CD4-positive, alpha-beta memory T cell (primary cell): Measurements from ENCODE around the gene TNFSF13. TPM values are rescaled to one million over a fixed set of nuclear protein-coding genes. Genes with fewer than 3 reads are reported as not detected.

Experiments
- CTCF ChIA-PET: fragments of 350-600 bp; sonication (Branson Sonifier 250); formaldehyde crosslinking; loops from one replicate; lab custom pipeline; 2021; ENCODE audit warnings: inconsistent platforms; ENCODE audit not compliant: partially characterized antibody; lab: Charles Lee
- POLR2A ChIA-PET: fragments of 350-600 bp; sonication (Branson Sonifier 250); formaldehyde crosslinking; loops from one replicate; lab custom pipeline; 2021; ENCODE audit not compliant: partially characterized antibody; lab: Charles Lee
- DNase-seq, 5 donors: peaks; one replicate each; pipeline versions ENCODE4 v3.0.0 to v3.0.0-alpha.2; 2020 to 2022; ENCODE audit warnings: mixed read lengths in 1 of 5
- H3K27ac ChIP-seq: one replicate; pipeline ENCODE4 v1.7.0; 2013; ENCODE audit warnings: low read depth, low read length
- H3K27me3 ChIP-seq: 2 replicates; pipeline ENCODE4 v1.7.0; 2013; ENCODE audit warnings: mild to moderate bottlenecking, low read length, moderate library complexity; ENCODE audit not compliant: insufficient read depth
- H3K36me3 ChIP-seq: 2 replicates; pipeline ENCODE4 v1.7.0; 2013; ENCODE audit warnings: mild to moderate bottlenecking, low read length, moderate library complexity; ENCODE audit not compliant: insufficient read depth
- H3K4me1 ChIP-seq: 2 replicates; pipeline ENCODE4 v1.7.0; 2013; ENCODE audit warnings: mild to moderate bottlenecking, low read length, moderate library complexity; ENCODE audit not compliant: insufficient read depth
- H3K4me3 ChIP-seq, 2 donors: one replicate each; pipeline ENCODE4 v1.7.0; 2013; ENCODE audit warnings: low read length in 2 of 2, mild to moderate bottlenecking in 1 of 2
- H3K9me3 ChIP-seq, 2 donors: one replicate each; pipeline ENCODE4 v1.7.0; 2013; ENCODE audit warnings: low read length in 2 of 2, control low read depth in 1 of 2; ENCODE audit not compliant: control insufficient read depth in 1 of 2
- H3K27ac Mint-ChIP-seq, 7 donors: one replicate each; pipeline ENCODE4 v1.8.0; 2020 to 2021; ENCODE audit warnings: mixed read lengths in 7 of 7, mild to moderate bottlenecking in 6 of 7, inconsistent platforms in 3 of 7, moderate library complexity in 3 of 7
- H3K27me3 Mint-ChIP-seq, 2 donors: one replicate each; pipeline ENCODE4 v1.8.0; 2020 to 2021; ENCODE audit warnings: mixed read lengths in 2 of 2
- H3K36me3 Mint-ChIP-seq, 2 donors: one replicate each; pipeline ENCODE4 v1.8.0; 2020 to 2021; ENCODE audit warnings: mixed read lengths in 2 of 2, inconsistent platforms in 1 of 2, mild to moderate bottlenecking in 1 of 2
- H3K4me1 Mint-ChIP-seq, 4 donors: one replicate each; pipeline ENCODE4 v1.8.0; 2020 to 2021; ENCODE audit warnings: mixed read lengths in 4 of 4, mild to moderate bottlenecking in 1 of 4
- H3K4me3 Mint-ChIP-seq, 8 donors: one replicate each; pipeline ENCODE4 v1.8.0; 2020 to 2021; ENCODE audit warnings: mixed read lengths in 8 of 8, mild to moderate bottlenecking in 7 of 8, moderate library complexity in 6 of 8, inconsistent platforms in 3 of 8
- H3K9me3 Mint-ChIP-seq, 8 donors: one replicate each; pipeline ENCODE4 v1.8.0; 2020 to 2021; ENCODE audit warnings: mixed read lengths in 8 of 8, mild to moderate bottlenecking in 5 of 8, inconsistent platforms in 3 of 8, moderate library complexity in 1 of 8
- intact Hi-C: fragments of 100-400 bp; cut with micrococcal nuclease; formaldehyde crosslinking; loops from one replicate; pipeline ENCODE4 v1.15.1; 2023
- polyA plus RNA-seq, 2 donors: library from polyadenylated mRNA; unstranded; fragments of 300-500 nt; fragmentation: Illumina TruSeq; gene quantifications; one replicate each; pipeline ENCODE4 v1.2.3, GENCODE V29; 2021
- total RNA-seq, 2 experiments: library from RNA; stranded (reverse); gene quantifications; one replicate each; pipeline ENCODE4 v1.2.3, GENCODE V29; 2021

Gene TNFSF13
- total and polyA plus RNA-seq, 4 experiments from 2014 or later, result 0.68 to 3.8 (median 2.9) TPM; not detected in 1

DNA sequence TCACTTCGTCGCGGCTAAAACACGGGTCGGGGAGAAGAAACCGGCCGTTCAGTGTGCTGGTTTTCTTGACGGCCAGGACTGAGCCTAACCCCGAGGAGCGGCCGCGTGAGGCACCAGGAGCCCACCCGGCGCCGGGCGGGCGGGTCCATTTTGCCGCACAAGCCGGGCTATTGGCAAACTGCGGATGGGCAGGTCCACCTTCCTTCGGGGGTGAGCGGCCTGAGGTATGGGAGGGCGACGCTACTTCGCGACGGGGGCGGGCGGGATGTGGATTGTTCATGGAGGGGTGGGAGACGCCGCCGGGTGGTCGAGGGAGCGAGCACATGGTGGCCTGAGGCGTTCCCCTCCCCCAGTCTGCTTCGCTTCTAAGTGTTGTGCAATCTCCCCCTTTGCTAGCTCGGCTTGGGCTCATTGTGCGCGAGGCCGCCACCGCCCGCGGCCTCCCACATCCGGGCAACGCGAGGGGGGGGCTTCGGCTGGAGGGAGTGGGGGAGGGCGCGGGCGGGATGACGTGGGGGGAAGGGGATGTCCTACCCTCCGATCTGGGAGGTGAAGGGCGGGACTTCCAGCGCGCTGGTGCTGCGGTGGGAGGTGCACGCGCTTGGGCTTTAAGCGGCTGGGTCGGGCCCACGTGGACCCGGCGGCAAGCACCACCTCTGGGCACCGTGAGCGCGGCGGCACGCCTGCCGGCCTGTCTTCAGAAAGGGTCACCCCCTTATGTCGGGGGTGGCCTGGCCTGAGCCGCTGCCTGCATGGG is 15.0 kb downstream of the TNFSF13 start:
- H3K9me3 ChIP-seq, result no peaks in the 10 kb centered on the region
- H3K4me3 ChIP-seq, result peak overlapping the region; percentile 57 to 93
- H3K4me1 ChIP-seq, result peaks cover 48% of the 10 kb centered on the region
- Mint-ChIP-seq H3K27me3 (no peaks in the 10 kb centered on the region), H3K4me3 (peak overlapping the region; percentile 94 to 100 (median 98)), H3K36me3 (peaks cover 67 to 86% of the 10 kb centered on the region in 2 donors), H3K4me1 (peaks cover 29 to 70% (median 47%) of the 10 kb centered on the region in 4 donors), H3K9me3 (peaks cover 0 to 15% (median 0%) of the 10 kb centered on the region in 8 donors), H3K27ac (peak overlapping the region; percentile 98 to 100 (median 99))
- intact Hi-C loops, result loop anchor here (2.0 to 5.0 kb wide), 8 partner anchors 25 to 526 kb away; partner anchors contain the start of genes CTDNEP1, CYB5D1, EIF5A and ELP5
- H3K27me3 ChIP-seq, result no peaks in the 10 kb centered on the region
- DNase-seq, result peak; percentile 90 to 94 (median 92)
- H3K27ac ChIP-seq, result peak overlapping the region; percentile 97
- ChIA-PET CTCF (interaction anchor here (1.0 to 4.2 kb wide), 8 partner anchors 11 to 137 kb away, joined by 3 to 30 read pairs (median 8); partner anchors contain the start of genes FXR2, MPDU1, SENP3 and SOX15), POLR2A (interaction anchor here (0.6 to 8.6 kb wide), 23 partner anchors 7 to 336 kb away, joined by 3 to 220 read pairs (median 6); partner anchors contain the start of genes CD68, FXR2, GABARAP and MPDU1)
- H3K36me3 ChIP-seq, result peaks cover 58% of the 10 kb centered on the region

GRCh38 chr17:7574176-7574953 is 15.8 kb downstream of the TNFSF13 start:
- H3K4me1 Mint-ChIP-seq, result peaks cover 33 to 77% (median 54%) of the 10 kb centered on the region in 4 donors

GRCh38 chr17:7575481-7575883 is 16.9 kb downstream of the TNFSF13 start:
- intact Hi-C loops, result no loop called here
- peak overlapping the region; percentile 97 for H3K27ac ChIP-seq

More at GRCh38 chr17:7574176-7574953, 15.8 kb downstream of the TNFSF13 start:
- H3K27me3 Mint-ChIP-seq, result no peaks in the 10 kb centered on the region
- Histone ChIP-seq H3K4me3 (peak overlapping the region; percentile 47 to 93), H3K36me3 (peaks cover 63% of the 10 kb centered on the region), H3K9me3 (no peaks in the 10 kb centered on the region), H3K4me1 (peaks cover 56% of the 10 kb centered on the region), H3K27ac (peak overlapping the region; percentile 97), H3K27me3 (no peaks in the 10 kb centered on the region)
- no peak for DNase-seq
- peaks cover 0 to 19% (median 0%) of the 10 kb centered on the region in 8 donors for H3K9me3 Mint-ChIP-seq
- intact Hi-C loops, result loop anchor here (5.0 kb wide), 3 partner anchors 283 to 527 kb away; partner anchors contain the start of genes CTDNEP1, CYB5D1, ELP5 and NAA38
- H3K4me3 Mint-ChIP-seq, result peak overlapping the region; percentile 82 to 100 (median 98)
- ChIA-PET CTCF (interaction anchor here (0.7 to 2.9 kb wide), 9 partner anchors 10 to 218 kb away, joined by 3 to 18 read pairs (median 5); partner anchors contain the start of genes FXR2, MPDU1, SENP3 and SOX15), POLR2A (interaction anchor here (0.6 to 8.6 kb wide), 22 partner anchors 11 to 562 kb away, joined by 3 to 220 read pairs (median 6); partner anchors contain the start of genes GABARAP, MPDU1, NEURL4 and POLR2A)
- H3K36me3 Mint-ChIP-seq, result peaks cover 67 to 87% of the 10 kb centered on the region in 2 donors
- H3K27ac Mint-ChIP-seq, result peak overlapping the region; percentile 81 to 99 (median 99)

DNA sequence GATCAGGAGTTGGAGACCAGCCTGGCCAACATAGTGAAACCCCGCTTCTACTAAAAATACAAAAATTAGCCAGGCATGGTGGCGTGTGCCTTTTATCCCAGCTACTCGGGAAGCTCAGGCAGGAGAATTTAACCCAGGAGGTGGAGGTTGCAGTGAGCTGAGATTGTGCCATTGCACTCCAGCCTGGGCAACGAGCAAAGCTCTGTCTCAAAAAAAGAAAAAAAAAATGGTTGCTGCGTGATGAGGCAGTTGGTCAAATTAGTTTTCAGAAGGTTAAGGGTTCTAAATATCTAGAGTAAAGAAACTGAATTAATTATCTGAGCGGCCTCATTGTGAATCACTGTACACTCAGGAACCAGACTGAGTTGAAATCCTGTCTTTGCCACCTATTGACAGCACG is 17.4 kb downstream of the TNFSF13 start:
- intact Hi-C loops, result no loop called here
- Mint-ChIP-seq H3K4me1 (peaks cover 40 to 93% (median 60%) of the 10 kb centered on the region in 4 donors), H3K27ac (peak overlapping the region in 6 of 7 donors; percentile 42 to 99 (median 98)), H3K36me3 (peaks cover 55 to 84% of the 10 kb centered on the region in 2 donors), H3K4me3 (peak overlapping the region in 5 of 8 donors; percentile 24 to 99 (median 29)), H3K27me3 (no peaks in the 10 kb centered on the region), H3K9me3 (peaks cover 0 to 24% (median 0%) of the 10 kb centered on the region in 8 donors)
- Histone ChIP-seq H3K27ac (peak overlapping the region; percentile 97), H3K27me3 (no peaks in the 10 kb centered on the region), H3K4me1 (peaks cover 65% of the 10 kb centered on the region), H3K9me3 (no peaks in the 10 kb centered on the region), H3K36me3 (peaks cover 54% of the 10 kb centered on the region), H3K4me3 (no peak overlapping the region)
- CTCF ChIA-PET, result interaction anchor here (1.0 to 2.9 kb wide), 4 partner anchors 15 to 111 kb away, joined by 3 to 18 read pairs (median 4); partner anchors contain the start of genes SENP3 and TP53
- POLR2A ChIA-PET, result interaction anchor here (0.5 to 8.6 kb wide), 11 partner anchors 9 to 224 kb away, joined by 3 to 220 read pairs (median 5); partner anchors contain the start of genes FXR2, KCTD11, MPDU1 and POLR2A
- DNase-seq, result no peak

More at GRCh38 chr17:7575481-7575883, 16.9 kb downstream of the TNFSF13 start:
- no peaks in the 10 kb centered on the region for H3K27me3 Mint-ChIP-seq
- Histone ChIP-seq H3K4me1 (peaks cover 65% of the 10 kb centered on the region), H3K36me3 (peaks cover 54% of the 10 kb centered on the region), H3K4me3 (no peak overlapping the region), H3K9me3 (no peaks in the 10 kb centered on the region), H3K27me3 (no peaks in the 10 kb centered on the region)
- H3K4me3 Mint-ChIP-seq, result peak overlapping the region in 6 of 8 donors; percentile 24 to 99 (median 68)
- H3K9me3 Mint-ChIP-seq, result peaks cover 0 to 24% (median 0%) of the 10 kb centered on the region in 8 donors
- DNase-seq, result no peak
- peaks cover 60 to 84% of the 10 kb centered on the region in 2 donors for H3K36me3 Mint-ChIP-seq
- CTCF ChIA-PET, result interaction anchor here (0.6 to 2.9 kb wide), 6 partner anchors 9 to 111 kb away, joined by 3 to 18 read pairs (median 8); partner anchors contain the start of genes MPDU1, SENP3, SOX15 and TP53
- H3K27ac Mint-ChIP-seq, result peak overlapping the region; percentile 48 to 99 (median 98)
- H3K4me1 Mint-ChIP-seq, result peaks cover 38 to 89% (median 58%) of the 10 kb centered on the region in 4 donors
- POLR2A ChIA-PET, result interaction anchor here (0.5 to 8.6 kb wide), 14 partner anchors 9 to 563 kb away, joined by 3 to 220 read pairs (median 5); partner anchors contain the start of genes FXR2, KCTD11, MPDU1 and POLR2A

GRCh38 chr17:7576432-7576937 is 17.9 kb downstream of the TNFSF13 start:
- Mint-ChIP-seq H3K9me3 (peaks cover 0 to 26% (median 0%) of the 10 kb centered on the region in 8 donors), H3K4me1 (peaks cover 42 to 94% (median 60%) of the 10 kb centered on the region in 4 donors), H3K4me3 (peak overlapping the region in 6 of 8 donors; percentile 22 to 79 (median 46)), H3K27ac (peak overlapping the region in 6 of 7 donors; percentile 13 to 99 (median 90)), H3K36me3 (peaks cover 53 to 83% of the 10 kb centered on the region in 2 donors), H3K27me3 (no peaks in the 10 kb centered on the region)
- H3K27me3 ChIP-seq, result no peaks in the 10 kb centered on the region
- H3K9me3 ChIP-seq, result no peaks in the 10 kb centered on the region
- peaks cover 54% of the 10 kb centered on the region for H3K36me3 ChIP-seq
- no peak overlapping the region for H3K27ac ChIP-seq
- intact Hi-C loops, result no loop called here
- no peak for DNase-seq
- CTCF ChIA-PET, result interaction anchor here (1.0 to 2.9 kb wide), 2 partner anchors 16 to 111 kb away, joined by 3 to 18 read pairs; partner anchors contain the start of genes SENP3 and TP53
- no peak overlapping the region for H3K4me3 ChIP-seq
- H3K4me1 ChIP-seq, result peaks cover 65% of the 10 kb centered on the region
- POLR2A ChIA-PET, result interaction anchor here (0.7 to 8.6 kb wide), 7 partner anchors 10 to 224 kb away, joined by 3 to 220 read pairs (median 5); partner anchors contain the start of genes FXR2, KCTD11, MPDU1 and SENP3
